Stimulated activated CD8-positive, alpha-beta memory T cell treated with anti-CD3 and anti-CD28 coated beads, Interleukin-7, amount 100 ng/mL, for 24 hours (primary cell): ENCODE measurements around the gene ZSCAN21.
"Not testable (repeated sequence)": the region's sequence is repeated elsewhere in the genome, so short reads cannot be mapped to it uniquely, and the experiment has no call there.

ENCODE experiments used
- DNase-seq: peaks from one replicate; pipeline ENCODE4 v3.0.0-alpha.2; 2020; ENCODE audit warnings: low read depth

Gene ZSCAN21

GRCh38 chr7:100049441-100050291 is at the start of gene ZSCAN21:
TSS of gene ZSCAN21 (plus strand) at chr7:100049774. CDS start at chr7:100057007, 7,233 bp downstream.
- peak; percentile 76 for DNase-seq

GRCh38 chr7:100000239-100000638 is 49.3 kb upstream of the ZSCAN21 start:
- DNase-seq, result no peak

GRCh38 chr7:100003711-100004661 is 45.6 kb upstream of the ZSCAN21 start:
- DNase-seq, result no peak

GRCh38 chr7:100007887-100008286 is 41.7 kb upstream of the ZSCAN21 start:
- no peak for DNase-seq

- no peak for DNase-seq
Measured at GRCh38 chr7:100008525-100008924, 41.0 kb upstream of the ZSCAN21 start.

GRCh38 chr7:100009952-100010351 is 39.6 kb upstream of the ZSCAN21 start:
- DNase-seq, result not testable (repeated sequence)

GRCh38 chr7:100010901-100011300 is 38.7 kb upstream of the ZSCAN21 start:
- DNase-seq, result no peak

- no peak for DNase-seq
Measured at GRCh38 chr7:100011516-100011915, 38.1 kb upstream of the ZSCAN21 start.

GRCh38 chr7:100012385-100013327 is 36.9 kb upstream of the ZSCAN21 start:
- not testable (repeated sequence) for DNase-seq

GRCh38 chr7:100013328-100013676 is 36.3 kb upstream of the ZSCAN21 start:
- DNase-seq, result no peak

- peak; percentile 57 for DNase-seq
Measured at GRCh38 chr7:100015232-100016214, 34.1 kb upstream of the ZSCAN21 start, which contains the start of gene ZKSCAN1. TSS of gene ZKSCAN1 (plus strand) at chr7:100015596. CDS start at chr7:100023507, 7,911 bp downstream.

GRCh38 chr7:100016215-100016901 is 33.2 kb upstream of the ZSCAN21 start:
- no peak for DNase-seq

- DNase-seq, result no peak
Measured at GRCh38 chr7:100017300-100017699, 32.3 kb upstream of the ZSCAN21 start.

- DNase-seq, result no peak
Measured at GRCh38 chr7:100017875-100018274, 31.7 kb upstream of the ZSCAN21 start.

GRCh38 chr7:100019908-100020307 is 29.7 kb upstream of the ZSCAN21 start:
- no peak for DNase-seq

GRCh38 chr7:100021297-100021696 is 28.3 kb upstream of the ZSCAN21 start:
- DNase-seq, result no peak

GRCh38 chr7:100022621-100023020 is 27.0 kb upstream of the ZSCAN21 start:
- no peak for DNase-seq

- no peak for DNase-seq
Measured at GRCh38 chr7:100023526-100023925, 26.0 kb upstream of the ZSCAN21 start.

- DNase-seq, result no peak
Measured at GRCh38 chr7:100024020-100024619, 25.5 kb upstream of the ZSCAN21 start.
